Hepatocyte (in vitro differentiated cells): Measurements from ENCODE around the gene PMF1.

Experiments
- CTCF ChIP-seq: fragments of 200-600 bp; sonication (generic); IDR thresholded peaks from 2 replicates; pipeline ENCODE4 v1.5.1; 2016; ENCODE audit warnings: antibody characterized with exemption, mild to moderate bottlenecking; ENCODE audit not compliant: poor library complexity
- EZH2 ChIP-seq: fragments of 200-600 bp; sonication (generic); IDR thresholded peaks from 2 replicates; pipeline ENCODE4 v1.6.1; 2016; ENCODE audit warnings: antibody characterized with exemption, mild to moderate bottlenecking, borderline replicate concordance
- EZH2phosphoT487 ChIP-seq: fragments of 200-600 bp; sonication (generic); IDR thresholded peaks from one replicate; pipeline ENCODE4 v1.6.1; 2018; ENCODE audit warnings: antibody characterized with exemption, mild to moderate bottlenecking, low read depth, moderate library complexity; ENCODE audit not compliant: unreplicated experiment, severe bottlenecking

GRCh38 chr1:156260896-156261295, 48.1 kb downstream of the PMF1 start:
- no peak for TF ChIP-seq CTCF
- no peak for TF ChIP-seq EZH2
- no peak for TF ChIP-seq EZH2phosphoT487
